Right lobe of liver (tissue), 4 donors: ENCODE results near the gene FIGN.

ENCODE experiments used
- POLR2A ChIP-seq: fragments of 450-650 bp; IDR thresholded peaks from one replicate; pipeline ENCODE4 v1.6.1; 2017; ENCODE audit warnings: antibody characterized with exemption, mild to moderate bottlenecking
- TF ChIP-seq, protein P1 (sequence below), 4 donors: fragments of 200-600 bp in 3 of 4; fragments of 450-650 bp in 1 of 4; IDR thresholded peaks; one replicate each; pipeline versions ENCODE4 v1.5.1 to v1.8.0; 2016 to 2022; ENCODE audit warnings: antibody characterized with exemption in 4 of 4, mild to moderate bottlenecking in 2 of 4
- donor health status: DM: no; HTN: no; CAD: no.
- donor health status: DM: no; HTN: no; CAD: no.
- donor health status: DM: no; HTN: yes; CAD: no.

DNA sequence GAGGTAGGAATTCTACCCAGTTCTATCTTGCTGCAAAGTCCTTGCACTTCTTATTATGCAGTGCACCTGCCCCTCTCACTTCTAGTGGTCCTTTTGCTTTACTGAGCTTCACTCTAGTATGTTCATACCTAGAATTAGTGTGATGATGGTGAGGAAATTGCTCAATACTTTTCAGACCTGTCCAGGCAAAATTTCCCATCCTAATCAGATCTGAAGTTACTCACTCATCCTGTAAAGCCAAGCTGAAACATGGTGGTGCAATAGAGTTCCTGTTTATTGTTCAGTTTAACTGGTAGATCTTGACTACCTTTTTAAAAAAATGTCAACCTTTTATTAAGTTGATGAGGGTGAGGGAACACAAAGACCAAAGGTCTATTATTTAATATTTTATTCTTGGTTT is 12.6 kb upstream of the FIGN start:
- no peak for TF ChIP-seq POLR2A
- TF ChIP-seq, protein P1, sequence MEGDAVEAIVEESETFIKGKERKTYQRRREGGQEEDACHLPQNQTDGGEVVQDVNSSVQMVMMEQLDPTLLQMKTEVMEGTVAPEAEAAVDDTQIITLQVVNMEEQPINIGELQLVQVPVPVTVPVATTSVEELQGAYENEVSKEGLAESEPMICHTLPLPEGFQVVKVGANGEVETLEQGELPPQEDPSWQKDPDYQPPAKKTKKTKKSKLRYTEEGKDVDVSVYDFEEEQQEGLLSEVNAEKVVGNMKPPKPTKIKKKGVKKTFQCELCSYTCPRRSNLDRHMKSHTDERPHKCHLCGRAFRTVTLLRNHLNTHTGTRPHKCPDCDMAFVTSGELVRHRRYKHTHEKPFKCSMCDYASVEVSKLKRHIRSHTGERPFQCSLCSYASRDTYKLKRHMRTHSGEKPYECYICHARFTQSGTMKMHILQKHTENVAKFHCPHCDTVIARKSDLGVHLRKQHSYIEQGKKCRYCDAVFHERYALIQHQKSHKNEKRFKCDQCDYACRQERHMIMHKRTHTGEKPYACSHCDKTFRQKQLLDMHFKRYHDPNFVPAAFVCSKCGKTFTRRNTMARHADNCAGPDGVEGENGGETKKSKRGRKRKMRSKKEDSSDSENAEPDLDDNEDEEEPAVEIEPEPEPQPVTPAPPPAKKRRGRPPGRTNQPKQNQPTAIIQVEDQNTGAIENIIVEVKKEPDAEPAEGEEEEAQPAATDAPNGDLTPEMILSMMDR (IDR thresholded peaks at IDR 0.05): no peak
